Measurements from ENCODE around the gene MIF4GD. TPM values are rescaled to one million over a fixed set of nuclear protein-coding genes. Genes with fewer than 3 reads are reported as not detected.

The MIF4GD gene
- total and polyA plus RNA-seq, 2 experiments from 2014 or later = 12.4 to 23.6 TPM

DNA sequence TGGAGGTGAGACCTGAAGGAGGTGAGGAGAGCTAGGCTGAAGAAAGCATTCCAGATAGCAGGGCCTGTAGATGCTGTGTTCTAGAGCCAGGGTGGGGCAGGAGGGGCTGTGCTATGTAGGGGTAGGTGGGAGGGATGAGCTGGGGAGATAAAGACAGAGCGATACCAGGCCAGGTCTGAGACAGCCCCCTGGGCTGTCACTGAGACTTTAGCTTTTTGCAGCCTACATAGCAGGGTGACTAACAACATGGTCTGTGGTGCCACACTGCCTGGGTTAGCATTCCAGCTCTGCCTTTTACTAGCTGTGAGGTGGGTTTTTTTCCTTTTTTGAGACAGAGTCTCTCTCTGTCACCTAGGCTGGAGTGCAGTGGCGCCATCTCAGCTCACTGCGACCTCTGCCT is 51.2 kb downstream of the MIF4GD start:
- DNase-seq (ENCODE audit: low spot score) = no peak

GRCh38 chr17:75218131-75218530 is 52.9 kb downstream of the MIF4GD start:
- 95% methylated on average over 6 of the region's 6 CpGs for WGBS (ENCODE audit: low lambda C conversion rate, missing lambda C conversion rate)
- Histone ChIP-seq H3K27ac (no peak overlapping the region), H2AFZ (no peak overlapping the region), H3K9me3 (ENCODE audit: low read depth) (no peaks in the 10 kb centered on the region), H3K9me2 (replicated peaks; ENCODE audit: insufficient read depth) (no peaks in the 10 kb centered on the region), H3K4me1 (ENCODE audit: insufficient read depth) (no peaks in the 10 kb centered on the region), H4K20me1 (ENCODE audit: insufficient read depth, poor library complexity, severe bottlenecking) (no peaks in the 10 kb centered on the region), H3K4me2 (no peak overlapping the region), H3K79me2 (no peaks in the 10 kb centered on the region), H3K36me3 (replicated peaks; ENCODE audit: insufficient read depth, low read depth) (no peaks in the 10 kb centered on the region), H3K27me3 (no peaks in the 10 kb centered on the region), H3K4me3 (no peak overlapping the region)
- TF ChIP-seq EZH2phosphoT487 (IDR thresholded peaks at IDR 0.05; ENCODE audit: low read depth, severe bottlenecking, unreplicated experiment) = no peak
- no peak for TF ChIP-seq EZH2 (IDR thresholded peaks at IDR 0.05; ENCODE audit: borderline replicate concordance)
- TF ChIP-seq CTCF (IDR thresholded peaks at IDR 0.05; ENCODE audit: poor library complexity) = no peak
- no peak for DNase-seq (ENCODE audit: low spot score)

More for the DNA sequence above, 51.2 kb downstream of the MIF4GD start:
- Histone ChIP-seq H3K4me2 (no peak overlapping the region), H3K4me1 (ENCODE audit: insufficient read depth) (no peaks in the 10 kb centered on the region), H3K4me3 (no peak overlapping the region), H3K79me2 (no peaks in the 10 kb centered on the region), H3K27ac (no peak overlapping the region), H4K20me1 (ENCODE audit: insufficient read depth, poor library complexity, severe bottlenecking) (no peaks in the 10 kb centered on the region), H3K9me3 (ENCODE audit: low read depth) (no peaks in the 10 kb centered on the region), H3K36me3 (replicated peaks; ENCODE audit: insufficient read depth, low read depth) (no peaks in the 10 kb centered on the region), H3K9me2 (replicated peaks; ENCODE audit: insufficient read depth) (no peaks in the 10 kb centered on the region), H2AFZ (no peak overlapping the region), H3K27me3 (no peaks in the 10 kb centered on the region)
- 100% methylated on average over 3 of the region's 3 CpGs for WGBS (ENCODE audit: low lambda C conversion rate, missing lambda C conversion rate)
- no peak for TF ChIP-seq CTCF (IDR thresholded peaks at IDR 0.05; ENCODE audit: poor library complexity)
- no peak for TF ChIP-seq EZH2 (IDR thresholded peaks at IDR 0.05; ENCODE audit: borderline replicate concordance)
- no peak for TF ChIP-seq EZH2phosphoT487 (IDR thresholded peaks at IDR 0.05; ENCODE audit: low read depth, severe bottlenecking, unreplicated experiment)

Other genes starting within 250 kb of the MIF4GD start
- 246 and 296 TPM in 2 replicates for gene ATP5PD, start 224.3 kb downstream of the MIF4GD start, total RNA-seq
- gene ATP5PD, start 224.3 kb downstream of the MIF4GD start, polyA plus RNA-seq = 307 and 332 TPM in 2 replicates
- 17.5 and 19.1 TPM in 2 replicates for gene KCTD2, start 224.0 kb downstream of the MIF4GD start, total RNA-seq
- gene KCTD2, start 224.0 kb downstream of the MIF4GD start, polyA plus RNA-seq = 10.1 and 12.7 TPM in 2 replicates
- gene SLC16A5, start 183.3 kb downstream of the MIF4GD start, total RNA-seq = 11.9 and 12.7 TPM in 2 replicates
- gene SLC16A5, start 183.3 kb downstream of the MIF4GD start, polyA plus RNA-seq = 12.8 and 15.8 TPM in 2 replicates
- 2.6 and 3.5 TPM in 2 replicates for gene ARMC7, start 161.3 kb downstream of the MIF4GD start, total RNA-seq
- 4.0 and 4.5 TPM in 2 replicates for gene ARMC7, start 161.3 kb downstream of the MIF4GD start, polyA plus RNA-seq
- gene NT5C, start 139.5 kb downstream of the MIF4GD start, total RNA-seq = 46.3 and 66.8 TPM in 2 replicates
- gene NT5C, start 139.5 kb downstream of the MIF4GD start, polyA plus RNA-seq = 73.3 and 82.2 TPM in 2 replicates
- gene JPT1, start 116.7 kb downstream of the MIF4GD start, total RNA-seq = 103 and 107 TPM in 2 replicates
- gene JPT1, start 116.7 kb downstream of the MIF4GD start, polyA plus RNA-seq = 172 and 181 TPM in 2 replicates
- gene SUMO2, start 88.3 kb downstream of the MIF4GD start, total RNA-seq = 112 and 115 TPM in 2 replicates
- gene SUMO2, start 88.3 kb downstream of the MIF4GD start, polyA plus RNA-seq = 424 and 434 TPM in 2 replicates
- gene NUP85, start 65.6 kb downstream of the MIF4GD start, total RNA-seq = 28.6 and 33.6 TPM in 2 replicates
- gene NUP85, start 65.6 kb downstream of the MIF4GD start, polyA plus RNA-seq = 38.8 and 45.5 TPM in 2 replicates
- gene GGA3, start 9.6 kb downstream of the MIF4GD start, total RNA-seq = 17.7 and 24.4 TPM in 2 replicates
- gene GGA3, start 9.6 kb downstream of the MIF4GD start, polyA plus RNA-seq = 20.2 and 26.0 TPM in 2 replicates
- gene MRPS7, start 9.4 kb downstream of the MIF4GD start, total RNA-seq = 43.4 and 47.5 TPM in 2 replicates
- 94.9 and 102 TPM in 2 replicates for gene MRPS7, start 9.4 kb downstream of the MIF4GD start, polyA plus RNA-seq
- gene SLC25A19, start 18.2 kb upstream of the MIF4GD start, total RNA-seq = 4.6 and 10.8 TPM in 2 replicates
- gene SLC25A19, start 18.2 kb upstream of the MIF4GD start, polyA plus RNA-seq = 7.6 and 8.4 TPM in 2 replicates
- gene GRB2, start 134.4 kb upstream of the MIF4GD start, total RNA-seq = 90.6 and 101 TPM in 2 replicates
- 82.7 and 86.7 TPM in 2 replicates for gene GRB2, start 134.4 kb upstream of the MIF4GD start, polyA plus RNA-seq
- gene TMEM94, start 185.4 kb upstream of the MIF4GD start, total RNA-seq = 18.7 and 53.5 TPM in 2 replicates
- 43.5 and 50.7 TPM in 2 replicates for gene TMEM94, start 185.4 kb upstream of the MIF4GD start, polyA plus RNA-seq
- gene CASKIN2, start 244.3 kb upstream of the MIF4GD start, total RNA-seq = 5.3 and 9.8 TPM in 2 replicates
- gene CASKIN2, start 244.3 kb upstream of the MIF4GD start, polyA plus RNA-seq = 14.5 and 16.2 TPM in 2 replicates
- gene TSEN54, start 245.3 kb upstream of the MIF4GD start, total RNA-seq = 30.4 and 42.5 TPM in 2 replicates
- 46.3 and 52.3 TPM in 2 replicates for gene TSEN54, start 245.3 kb upstream of the MIF4GD start, polyA plus RNA-seq